ENCODE results near the gene ABHD18.

Gene ABHD18

GRCh38 chr4:128068918-128069317 lies 103.7 kb downstream of the ABHD18 start:
- Histone ChIP-seq H3K4me3 (ENCODE audit: low read depth, low read length) (no peak overlapping the region), H3K4me1 (ENCODE audit: control insufficient read depth, insufficient read depth, low read length) (no peaks in the 10 kb centered on the region), H3K9me3 (ENCODE audit: control insufficient read depth, insufficient read depth, low read depth, low read length) (no peaks in the 10 kb centered on the region), H3K36me3 (ENCODE audit: control insufficient read depth in 2 of 2, insufficient read depth in 1 of 2, low read length in 2 of 2) (no peaks in the 10 kb centered on the region), H3K27ac (ENCODE audit: extremely low read depth, low read depth, low read length) (no peak overlapping the region)
- TF ChIP-seq ZNF701 (tag by site-specific recombination; IDR thresholded peaks at IDR 0.05) (no peak), ZNF214 (tag by site-specific recombination; IDR thresholded peaks at IDR 0.05; ENCODE audit: borderline replicate concordance) (no peak), ZNF132 (tag by site-specific recombination; IDR thresholded peaks at IDR 0.05; ENCODE audit: borderline replicate concordance) (no peak), ZNF843 (tag by site-specific recombination; IDR thresholded peaks at IDR 0.05) (no peak), ZSCAN18 (tag by site-specific recombination; IDR thresholded peaks at IDR 0.05) (no peak), ZNF768 (tag by site-specific recombination; IDR thresholded peaks at IDR 0.05) (no peak), ZNF621 (tag by site-specific recombination; IDR thresholded peaks at IDR 0.05) (no peak), ZNF391 (tag by site-specific recombination; IDR thresholded peaks at IDR 0.05; ENCODE audit: borderline replicate concordance, low read depth) (no peak), ZNF175 (tag by site-specific recombination; IDR thresholded peaks at IDR 0.05) (no peak), KLF7 (tag by site-specific recombination; IDR thresholded peaks at IDR 0.05; ENCODE audit: borderline replicate concordance) (no peak), ZNF211 (tag by site-specific recombination; IDR thresholded peaks at IDR 0.05; ENCODE audit: low read depth) (no peak), SP3 (tag by site-specific recombination; IDR thresholded peaks at IDR 0.05) (no peak)
- ChIA-PET CTCF (interaction anchor here (0.6 to 1.2 kb wide), 3 partner anchors 9 to 99 kb away, joined by 3 to 4 read pairs (median 4); no protein-coding TSS in a partner anchor), POLR2A (no interaction called here)

- Histone ChIP-seq H3K9me3 (ENCODE audit: control insufficient read depth, insufficient read depth, low read depth, low read length) (no peaks in the 10 kb centered on the region), H3K36me3 (ENCODE audit: control insufficient read depth in 2 of 2, insufficient read depth in 1 of 2, low read length in 2 of 2) (peaks cover 7 to 46% of the 10 kb centered on the region in 2 experiments; a peak in 2 of 3 replicates), H3K4me3 (ENCODE audit: low read depth, low read length) (no peak overlapping the region), H3K4me1 (ENCODE audit: control insufficient read depth, insufficient read depth, low read length) (no peaks in the 10 kb centered on the region), H3K27ac (ENCODE audit: extremely low read depth, low read depth, low read length) (no peak overlapping the region)
- CTCF ChIA-PET: no interaction called here
- POLR2A ChIA-PET: no interaction called here
- TF ChIP-seq ZNF585B (tag by site-specific recombination; IDR thresholded peaks at IDR 0.05) (no peak), ZNF221 (tag by site-specific recombination; IDR thresholded peaks at IDR 0.05; ENCODE audit: borderline replicate concordance) (no peak), ZNF580 (tag by site-specific recombination; IDR thresholded peaks at IDR 0.05) (no peak), ZNF830 (tag by site-specific recombination; IDR thresholded peaks at IDR 0.05; ENCODE audit: low read depth) (no peak), ZNF501 (tag by site-specific recombination; IDR thresholded peaks at IDR 0.05) (no peak), ZNF335 (tag by site-specific recombination; conservative IDR thresholded peaks at IDR 0.05) (no peak), EGR2 (tag by site-specific recombination; IDR thresholded peaks at IDR 0.05; ENCODE audit: low read depth) (no peak), PRDM4 (tag by site-specific recombination; IDR thresholded peaks at IDR 0.05) (no peak), ZNF112 (tag by site-specific recombination; IDR thresholded peaks at IDR 0.05) (no peak), ZNF837 (tag by site-specific recombination; IDR thresholded peaks at IDR 0.05) (no peak), ZNF114 (tag by site-specific recombination; IDR thresholded peaks at IDR 0.05) (no peak), SCRT2 (tag by site-specific recombination; IDR thresholded peaks at IDR 0.05) (no peak), PRDM10 (tag by site-specific recombination; IDR thresholded peaks at IDR 0.05) (no peak), ZNF660 (tag by site-specific recombination; IDR thresholded peaks at IDR 0.05) (no peak), ZNF488 (tag by site-specific recombination; IDR thresholded peaks at IDR 0.05) (no peak)
Observed at GRCh38 chr4:128076464-128076863, 111.3 kb downstream of the ABHD18 start.

Data from HEK293 (cell line).